Erythroblast (primary cell): Measurements from ENCODE around the gene LRRN4CL.
A peak's percentile ranks its signal among the peaks of the same experiment; 100 is the strongest.
"Not testable (repeated sequence)": the region's sequence is repeated elsewhere in the genome, so short reads cannot be mapped to it uniquely, and the experiment has no call there.

Experiments
- DNase-seq, 2 experiments: peaks; one replicate each; lab custom pipeline; 2025; lab: John Stamatoyannopoulos, UW
- GATA1 ChIP-seq: IDR thresholded peaks from 2 replicates; pipeline ENCODE4 v1.6.1; 2011; ENCODE audit warnings: low read depth, mild to moderate bottlenecking, control low read depth, low read length, moderate library complexity
- POLR2A ChIP-seq: IDR thresholded peaks from 2 replicates; pipeline ENCODE4 v1.6.1; 2011; ENCODE audit warnings: mild to moderate bottlenecking, low read length

The LRRN4CL gene

DNA sequence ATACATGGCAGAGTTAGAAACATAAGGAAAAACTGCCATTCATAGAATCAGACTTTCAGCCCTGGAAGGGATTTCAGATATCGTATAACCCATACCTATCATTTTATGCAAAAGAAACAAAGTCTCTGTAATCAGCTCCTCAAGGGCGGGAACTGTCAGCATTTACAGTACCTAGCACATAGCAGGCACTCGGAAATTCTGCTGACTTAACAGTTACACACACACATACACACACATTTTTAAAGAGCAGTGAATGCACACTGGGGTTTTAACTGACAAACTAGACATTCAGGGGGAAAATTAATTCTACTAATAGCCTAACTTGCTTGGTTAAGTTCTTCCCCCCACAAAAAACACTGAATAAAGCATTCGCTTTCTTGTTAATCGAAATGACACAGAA lies 26.9 kb upstream of the LRRN4CL start:
- TF ChIP-seq POLR2A: no peak
- no peak for TF ChIP-seq GATA1
- no peak for DNase-seq

DNA sequence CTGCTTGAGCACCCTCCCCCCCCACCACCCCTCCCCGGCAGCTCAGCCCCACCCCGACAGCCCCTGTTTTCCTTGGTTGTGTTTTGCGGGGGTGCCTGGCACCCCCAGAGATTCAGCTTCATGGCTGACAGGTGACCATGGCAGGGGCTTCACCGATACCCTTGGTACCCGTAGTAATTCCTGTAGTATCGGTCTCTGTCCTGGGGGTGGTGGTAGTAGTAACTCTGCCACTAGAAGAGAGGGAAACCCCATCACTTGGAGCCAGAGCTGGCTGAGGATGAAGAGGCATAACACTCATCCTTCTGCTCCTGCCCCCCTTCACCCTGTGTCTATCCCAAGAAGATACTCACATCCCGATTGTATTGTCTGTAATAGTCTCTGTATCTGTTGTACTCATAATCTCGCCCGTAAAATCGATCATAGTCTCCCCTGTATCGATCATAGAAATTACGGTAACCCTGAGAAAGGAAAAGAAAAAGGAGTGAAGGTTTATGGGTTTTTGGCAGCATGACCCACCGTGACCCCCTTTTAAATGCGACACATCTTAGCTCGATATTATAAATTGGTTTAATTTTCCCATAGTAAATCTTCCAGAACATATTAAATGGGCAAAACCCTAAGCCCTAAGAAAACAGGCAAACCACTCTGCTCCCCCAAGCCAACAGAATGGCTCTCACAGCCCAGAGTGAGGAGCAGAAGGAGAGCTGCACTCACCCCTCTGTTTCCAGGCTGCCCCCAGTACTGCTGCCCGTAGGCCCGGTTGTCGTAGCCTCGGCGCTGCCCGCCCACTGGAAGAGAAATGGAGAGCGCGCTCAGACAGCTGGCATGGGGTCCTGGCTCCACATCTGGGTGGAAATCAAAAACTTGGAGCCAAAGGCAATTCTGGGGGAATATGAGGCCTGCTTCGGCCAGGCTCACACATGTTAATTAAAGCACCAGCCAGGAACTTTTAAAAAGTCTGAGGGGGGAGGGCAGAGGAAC lies 26.1 kb upstream of the LRRN4CL start:
- DNase-seq: no peak
- TF ChIP-seq GATA1: no peak

DNA sequence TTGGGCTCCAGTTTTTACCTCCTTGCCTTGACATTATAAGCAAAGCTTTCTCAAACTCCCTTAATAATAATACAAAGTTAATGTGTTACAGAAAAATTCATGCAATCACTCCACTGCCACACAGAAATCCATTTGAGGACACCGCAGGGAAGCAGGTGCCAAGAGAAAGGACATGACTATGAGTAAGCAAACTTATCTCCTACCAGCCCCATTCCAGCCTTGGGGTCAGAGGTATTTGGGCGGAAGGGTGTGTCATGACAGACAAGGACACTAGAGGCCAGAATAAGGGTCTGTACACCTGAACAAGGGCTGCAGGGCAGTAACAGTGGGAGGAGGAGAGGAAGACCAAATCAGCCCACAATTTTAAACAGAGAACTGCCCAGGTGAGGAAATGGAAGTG lies 24.0 kb upstream of the LRRN4CL start:
- peak in 1 of 2 experiments; percentile 41 for DNase-seq
- TF ChIP-seq GATA1: no peak
- TF ChIP-seq POLR2A: no peak

DNA sequence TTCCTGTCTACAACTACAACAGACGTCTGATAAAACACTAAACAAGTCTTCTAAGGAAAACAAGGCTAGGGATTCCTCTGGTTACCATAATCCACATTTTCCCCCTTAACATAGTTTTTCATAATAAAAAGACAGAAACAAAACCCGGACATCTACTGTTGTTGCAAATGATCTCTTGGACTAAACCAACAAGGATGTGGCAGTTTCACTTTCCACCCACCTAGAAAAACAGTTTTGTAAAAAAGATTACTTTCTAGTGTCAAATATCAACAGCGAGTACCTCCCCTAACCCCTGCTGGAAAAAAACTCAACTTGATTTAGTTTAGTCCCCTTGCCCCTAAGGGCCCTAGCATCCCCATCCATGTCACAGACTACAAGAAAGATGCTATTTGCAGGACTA lies 23.5 kb upstream of the LRRN4CL start:
- DNase-seq: no peak
- TF ChIP-seq POLR2A (no peak), GATA1 (no peak)

DNA sequence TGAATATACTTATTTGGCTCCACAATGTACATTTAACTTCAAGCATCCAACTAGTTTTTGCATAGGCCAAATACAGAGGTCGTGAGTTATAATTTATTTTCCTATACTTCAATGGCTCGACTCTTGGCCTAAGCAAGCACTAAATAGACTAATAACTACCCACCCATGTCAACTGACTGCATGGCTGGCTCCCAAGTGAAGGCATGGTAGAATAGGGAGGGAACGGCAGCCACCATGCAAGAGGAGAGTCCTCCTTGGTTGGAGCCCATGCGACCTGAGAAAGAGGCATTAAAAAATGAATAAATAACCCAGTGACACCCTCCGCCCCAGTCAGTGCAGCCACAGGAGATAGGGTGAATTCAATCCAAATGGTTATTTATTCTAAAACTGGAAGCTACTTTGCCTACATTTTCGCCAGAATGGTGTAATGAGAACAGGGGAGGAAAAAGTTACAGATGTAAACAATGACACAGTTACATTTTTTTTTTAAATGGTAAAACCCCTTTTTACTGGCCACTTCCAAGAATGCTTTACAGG lies 23.0 kb upstream of the LRRN4CL start:
- no peak for DNase-seq
- TF ChIP-seq GATA1: no peak
- no peak for TF ChIP-seq POLR2A

DNA sequence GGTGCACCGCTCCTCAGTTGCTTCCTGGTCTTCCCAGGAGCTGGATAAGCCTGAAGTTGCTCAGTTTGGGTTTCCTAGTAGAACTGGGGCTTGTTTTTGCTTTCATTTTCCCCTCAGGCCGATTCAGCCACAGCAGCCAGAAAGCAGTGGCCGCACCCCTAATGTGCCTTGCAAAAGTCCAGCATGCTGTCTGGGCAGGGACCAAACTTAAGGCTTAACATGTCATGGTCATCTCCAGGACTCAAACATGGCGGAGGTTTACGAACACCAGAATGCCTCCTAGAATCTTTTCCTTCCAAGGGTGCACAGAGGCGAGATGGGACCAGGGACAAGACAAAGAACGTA lies 20.6 kb upstream of the LRRN4CL start:
- DNase-seq: peak; percentile 67 to 74
- TF ChIP-seq GATA1: no peak
- TF ChIP-seq POLR2A: no peak

DNA sequence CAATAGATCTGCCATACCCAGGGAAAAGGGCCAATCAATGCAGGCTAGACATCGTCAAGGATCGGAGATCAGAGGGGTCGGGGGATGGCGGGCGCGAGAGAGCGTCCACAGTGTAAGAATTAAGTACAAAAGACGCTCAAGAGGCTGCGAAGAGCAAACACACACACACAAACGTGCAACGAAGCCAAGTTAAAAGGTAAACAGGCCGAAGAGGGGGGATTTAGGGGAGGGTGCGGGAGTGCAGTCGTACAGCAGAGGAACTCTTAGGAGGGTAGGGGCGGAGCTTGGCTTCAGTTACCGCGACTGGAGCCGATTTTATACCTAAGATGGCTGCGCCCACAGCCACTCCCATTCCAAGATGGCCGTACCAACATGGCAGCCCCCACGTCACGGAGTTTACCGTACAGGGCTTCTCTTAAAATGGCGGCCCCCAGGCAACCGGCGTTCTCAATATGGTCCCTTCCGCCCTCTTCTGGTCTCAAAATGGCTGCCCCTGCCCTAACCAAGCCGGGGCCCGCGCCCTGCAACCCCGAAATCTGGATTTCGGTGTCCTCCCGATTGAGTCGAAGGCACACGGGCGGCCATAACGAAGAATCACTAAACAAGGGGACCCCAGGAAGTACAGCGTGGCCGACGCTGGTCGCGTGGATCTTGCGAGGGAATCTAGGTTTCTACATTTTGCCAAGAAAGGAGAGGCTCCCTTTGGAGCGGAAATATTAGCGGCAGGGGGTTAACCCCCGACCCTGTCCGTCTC lies 20.1 kb upstream of the LRRN4CL start:
- DNase-seq: peak; percentile 98 to 99
- peak; percentile 84 for TF ChIP-seq POLR2A
- no peak for TF ChIP-seq GATA1

DNA sequence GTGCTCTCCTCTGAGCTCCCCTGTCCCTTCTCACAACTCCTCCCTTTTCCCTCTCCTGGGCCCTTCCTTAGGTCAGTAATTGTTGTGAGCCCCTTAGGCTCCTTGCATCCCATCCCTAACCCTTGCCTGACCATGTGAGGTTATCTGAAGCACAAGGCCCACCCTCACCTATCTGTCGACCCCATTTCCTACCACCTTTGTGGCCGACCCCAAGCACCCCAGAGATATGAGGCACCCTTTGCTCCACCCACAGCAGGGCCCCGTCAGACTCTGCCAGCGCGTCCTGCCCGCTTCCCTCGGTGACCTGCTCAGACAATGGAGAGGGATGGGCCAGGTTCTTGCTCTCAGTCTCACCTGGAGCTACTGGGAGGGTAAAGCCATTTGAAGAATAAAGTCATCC lies 19.5 kb upstream of the LRRN4CL start:
- DNase-seq: peak; percentile 70 to 72
- no peak for TF ChIP-seq GATA1

DNA sequence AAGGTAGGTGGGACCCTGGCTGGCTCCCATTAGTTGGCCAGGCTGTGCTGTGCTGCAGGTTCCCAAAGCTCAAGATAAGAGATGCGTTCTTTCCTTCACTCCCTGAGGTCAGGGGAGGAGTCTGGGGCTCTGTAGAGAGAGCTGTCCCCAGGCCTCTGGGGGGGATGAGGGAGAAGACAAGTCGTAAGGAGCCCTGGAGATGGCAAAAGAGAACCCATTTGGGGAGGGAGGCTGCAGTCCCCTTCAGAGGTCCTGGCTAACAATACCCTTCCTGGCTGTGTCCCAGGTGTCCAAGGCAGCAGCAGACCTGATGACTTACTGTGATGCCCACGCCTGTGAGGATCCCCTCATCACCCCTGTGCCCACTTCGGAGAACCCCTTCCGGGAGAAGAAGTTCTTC lies 19.1 kb upstream of the LRRN4CL start:
- no peak for TF ChIP-seq POLR2A
- peak; percentile 61 to 75 for DNase-seq

DNA sequence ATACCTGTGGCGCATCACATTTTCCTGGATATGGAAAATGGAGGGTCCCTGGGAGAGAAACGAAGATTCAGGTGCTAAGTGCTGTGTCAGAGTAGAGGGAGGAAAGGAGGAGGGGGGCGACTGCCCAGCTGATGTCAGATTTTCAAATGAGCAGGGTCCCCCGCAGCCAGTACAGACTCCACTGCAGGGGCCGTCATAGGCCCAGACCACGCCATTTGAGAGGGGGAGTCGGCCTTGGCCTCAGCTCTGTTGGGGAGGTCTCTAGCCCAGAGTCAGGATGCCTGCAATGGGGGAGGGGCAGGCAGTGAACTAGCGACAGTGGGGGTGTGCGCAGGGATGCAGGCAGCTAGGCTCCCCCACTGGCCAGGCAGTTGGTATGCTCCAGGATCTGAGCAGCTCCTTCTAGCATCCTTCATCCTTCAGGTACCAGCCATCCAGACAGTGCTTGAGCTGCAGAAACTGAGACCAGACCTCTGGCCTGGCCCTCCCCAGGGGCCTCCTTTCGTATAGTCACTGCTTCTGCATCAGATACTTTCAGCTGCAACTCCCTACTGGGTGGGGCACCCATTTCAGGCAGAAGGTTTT lies 18.0 kb upstream of the LRRN4CL start, which contains the start of the genes BSCL2 and GNG3:
TSS of gene BSCL2 (minus strand) at position 148 of the 585 bp plus-strand sequence. CDS start 229 bp downstream, outside the sequence.
TSS of gene GNG3 (plus strand) at position 400 of the 585 bp plus-strand sequence. CDS start 620 bp downstream, outside the sequence.
- DNase-seq: peak; percentile 59 to 67
- TF ChIP-seq GATA1 (no peak), POLR2A (no peak)

DNA sequence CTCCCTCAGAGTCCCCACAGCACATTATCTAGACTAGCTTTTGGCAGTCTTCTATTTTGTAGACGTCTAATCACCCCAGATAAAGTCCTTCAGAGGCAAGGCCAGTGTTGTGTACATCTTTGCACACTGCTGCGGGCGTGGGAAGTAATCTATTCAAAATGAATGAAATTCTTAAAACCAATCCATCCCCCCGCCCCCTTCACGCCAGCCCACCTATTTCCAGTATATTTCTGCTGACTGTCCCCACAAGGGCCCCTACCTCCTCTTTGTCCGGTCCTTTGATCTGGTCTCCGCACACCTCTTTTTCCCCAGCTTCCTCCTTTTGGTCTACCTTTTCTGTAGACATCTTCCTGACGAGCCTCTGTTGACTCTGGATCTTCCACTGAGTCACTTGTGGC lies 17.5 kb upstream of the LRRN4CL start:
- TF ChIP-seq POLR2A (no peak), GATA1 (no peak)
- no peak for DNase-seq

DNA sequence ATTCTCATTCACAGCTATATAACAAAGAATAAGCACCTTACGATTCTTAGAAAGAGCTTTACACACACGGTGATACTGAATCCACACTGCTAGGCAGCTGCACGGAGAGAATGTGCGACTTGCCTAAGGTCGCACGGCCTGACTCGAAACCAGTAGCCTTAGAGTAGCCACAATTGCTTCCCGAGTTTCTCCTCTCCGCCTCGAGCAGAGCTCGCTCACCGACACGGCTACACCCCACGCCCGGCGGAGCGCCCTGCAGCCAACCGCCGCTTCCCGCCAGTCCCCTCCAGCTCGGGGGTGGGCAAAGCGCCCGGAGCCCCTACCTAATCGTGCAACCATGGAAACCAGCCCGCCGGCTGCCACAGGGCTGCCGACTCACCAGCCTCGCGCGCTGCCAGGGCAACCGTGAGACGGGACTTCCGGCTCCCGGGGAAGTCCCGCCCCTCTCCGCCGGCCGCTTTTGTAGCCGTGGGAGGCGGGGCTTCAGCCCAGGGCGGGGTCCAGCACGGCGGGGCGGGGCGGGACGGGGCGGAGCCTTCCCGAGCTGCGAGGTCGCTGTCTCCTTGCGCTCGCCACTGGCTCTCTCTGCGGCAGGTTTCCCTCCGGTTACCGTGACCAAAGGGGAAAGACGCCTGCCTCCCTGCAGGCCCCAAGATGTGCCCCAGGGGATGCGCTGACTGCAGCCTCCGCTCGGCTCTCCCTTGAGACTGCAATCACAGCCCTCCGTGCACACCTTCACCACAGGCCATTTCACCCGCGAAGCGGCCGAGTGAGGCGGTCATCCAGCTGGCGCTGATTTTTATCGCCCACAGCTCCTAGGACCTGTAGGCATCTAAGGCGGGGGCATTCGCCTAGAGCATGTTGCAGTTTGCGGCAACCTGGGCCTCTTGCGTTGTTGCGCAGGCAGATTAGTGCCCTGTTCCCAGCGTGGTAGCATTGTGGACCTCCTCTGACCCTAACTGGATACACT lies 16.8 kb upstream of the LRRN4CL start:
- TF ChIP-seq POLR2A: peak; percentile 80
- no peak for TF ChIP-seq GATA1
- peak; percentile 97 to 98 for DNase-seq

DNA sequence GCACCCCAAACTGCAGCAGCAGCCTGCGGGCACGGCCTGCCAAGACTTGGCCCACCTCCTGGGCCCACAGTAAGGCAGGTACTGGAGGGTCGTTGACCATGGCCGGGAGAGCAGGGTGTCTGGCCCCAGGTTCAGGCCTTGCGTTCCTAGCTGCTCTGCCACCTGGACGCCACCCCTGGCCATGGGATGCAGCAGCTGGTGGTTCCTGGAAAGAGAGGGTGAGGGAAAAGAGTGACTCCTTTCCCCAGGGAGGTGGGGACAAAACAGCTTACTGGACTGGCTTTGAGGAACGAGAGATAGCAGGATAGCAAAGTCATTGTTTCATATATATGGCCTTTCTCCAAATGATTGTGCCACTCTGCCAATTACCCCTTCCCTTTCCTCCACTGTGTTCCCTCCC lies 16.1 kb upstream of the LRRN4CL start:
- DNase-seq: peak; percentile 64 to 71
- no peak for TF ChIP-seq POLR2A
- no peak for TF ChIP-seq GATA1

DNA sequence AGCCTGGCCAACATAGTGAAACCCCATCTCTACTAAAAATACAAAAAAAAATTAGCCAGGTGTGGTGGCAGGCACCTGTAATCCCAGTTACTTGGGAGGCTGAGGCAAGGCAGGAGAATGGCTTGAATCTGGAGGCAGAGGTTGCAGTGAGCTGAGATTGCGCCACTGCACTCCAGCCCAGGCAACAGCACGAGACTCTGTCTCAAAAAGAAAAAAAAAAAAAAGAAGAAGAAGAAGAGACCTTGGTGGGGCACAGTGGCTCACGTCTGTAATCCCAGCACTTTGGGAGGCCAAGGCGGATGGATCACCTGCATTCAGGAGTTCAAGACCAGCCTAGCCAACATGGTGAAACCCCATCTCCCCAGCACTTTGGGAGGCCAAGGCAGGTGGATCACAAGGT lies 14.6 kb upstream of the LRRN4CL start:
- DNase-seq: not testable (repeated sequence)
